Subcutaneous adipose tissue (tissue), 4 donors: ENCODE data around the gene VASN. TPM values are rescaled to one million over a fixed set of nuclear protein-coding genes. Genes with fewer than 3 reads are reported as not detected.

Source experiments
- CTCF ChIP-seq: fragments of 450-650 bp; IDR thresholded peaks from one replicate; pipeline ENCODE4 v1.5.1; 2016; ENCODE audit warnings: low read depth, mild to moderate bottlenecking, control low read depth, antibody characterized with exemption, moderate library complexity
- total RNA-seq, 4 donors: library from RNA; depleted of rRNA; stranded (reverse); fragments of >200 nt; gene quantifications; one replicate each; pipeline ENCODE4 v1.1.0, GENCODE V29; 2016

The VASN gene
- total RNA-seq, 4 donors from 2014 or later, result 13.7 to 34.9 (median 22.3) TPM

GRCh38 chr16:4387781-4388180 is 16.1 kb downstream of the VASN start:
- TF ChIP-seq CTCF, result no peak

- no peak for TF ChIP-seq CTCF
These were observed 16.8 kb downstream of the VASN start for GRCh38 chr16:4388271-4389021.

- no peak for TF ChIP-seq CTCF
These were observed 17.7 kb downstream of the VASN start for GRCh38 chr16:4389051-4389955.

- TF ChIP-seq CTCF, result no peak
These were observed 18.9 kb downstream of the VASN start for GRCh38 chr16:4390266-4391260.

- TF ChIP-seq CTCF, result no peak
These were observed 20.2 kb downstream of the VASN start for GRCh38 chr16:4391631-4392381.

GRCh38 chr16:4392382-4393239 is 21.0 kb downstream of the VASN start:
- TF ChIP-seq CTCF, result no peak
